NCI-H146 treated with DMSO at 0.1 percent for 48 hours (cell line): ENCODE results near the gene SSR1.

Experiments used
- DNase-seq: peaks from one replicate; lab custom pipeline; 2025; ENCODE audit not compliant: unreplicated experiment; lab: John Stamatoyannopoulos, UW

The SSR1 gene

GRCh38 chr6:7260291-7261031 lies 52.5 kb downstream of the SSR1 start:
- no peak for DNase-seq

GRCh38 chr6:7258231-7258763 lies 54.7 kb downstream of the SSR1 start:
- no peak for DNase-seq

GRCh38 chr6:7257521-7258230 lies 55.3 kb downstream of the SSR1 start:
- no peak for DNase-seq

GRCh38 chr6:7256785-7257184 lies 56.2 kb downstream of the SSR1 start:
- no peak for DNase-seq

- no peak for DNase-seq
Measured at GRCh38 chr6:7255918-7256317, 57.1 kb downstream of the SSR1 start.

- DNase-seq, result no peak
Measured at GRCh38 chr6:7254980-7255835, 57.8 kb downstream of the SSR1 start.

- DNase-seq, result no peak
Measured at GRCh38 chr6:7252390-7252789, 60.6 kb downstream of the SSR1 start.

- DNase-seq, result no peak
Measured at GRCh38 chr6:7251646-7252260, 61.2 kb downstream of the SSR1 start.

- DNase-seq, result no peak
Measured at GRCh38 chr6:7250812-7251211, 62.2 kb downstream of the SSR1 start.

GRCh38 chr6:7249946-7250643 lies 62.9 kb downstream of the SSR1 start:
- no peak for DNase-seq

GRCh38 chr6:7249391-7249790 lies 63.6 kb downstream of the SSR1 start:
- DNase-seq, result no peak

- no peak for DNase-seq
Measured at GRCh38 chr6:7247828-7248227, 65.2 kb downstream of the SSR1 start.

GRCh38 chr6:7247179-7247456 lies 65.9 kb downstream of the SSR1 start:
- DNase-seq, result no peak

GRCh38 chr6:7246401-7247178 lies 66.4 kb downstream of the SSR1 start:
- no peak for DNase-seq

GRCh38 chr6:7245668-7246393 lies 67.2 kb downstream of the SSR1 start:
- DNase-seq, result no peak

GRCh38 chr6:7243179-7243981 lies 69.6 kb downstream of the SSR1 start:
- peak; percentile 43 for DNase-seq

- DNase-seq, result no peak
Measured at GRCh38 chr6:7242835-7243178, 70.2 kb downstream of the SSR1 start.
